Measurements from ENCODE around the gene PPIE.

- TF ChIP-seq TCF12 (IDR thresholded peaks at IDR 0.05) (no peak), YY1 (IDR thresholded peaks at IDR 0.05; ENCODE audit: low read depth) (no peak), CTCF (IDR thresholded peaks at IDR 0.05) (no peak), NRF1 (IDR thresholded peaks at IDR 0.05; ENCODE audit: low read depth, low read length) (no peak), EP300 (IDR thresholded peaks at IDR 0.05; ENCODE audit: borderline replicate concordance in 1 of 2, low read depth in 1 of 2, low read length in 1 of 2) (no peak), EZH2phosphoT487 (IDR thresholded peaks at IDR 0.05; ENCODE audit: borderline replicate concordance, low read depth) (no peak)
Observed at GRCh38 chr1:39713557-39713956, 25.1 kb upstream of the PPIE start.

Data from SK-N-SH (cell line).